GM18858 (cell line): Measurements from ENCODE around the gene SARM1.

Experiments
- ATAC-seq: cut with Tn5 transposase; IDR thresholded peaks from one replicate; pipeline ENCODE4 v1.9.1; 2021; ENCODE audit not compliant: unreplicated experiment

The SARM1 gene

DNA sequence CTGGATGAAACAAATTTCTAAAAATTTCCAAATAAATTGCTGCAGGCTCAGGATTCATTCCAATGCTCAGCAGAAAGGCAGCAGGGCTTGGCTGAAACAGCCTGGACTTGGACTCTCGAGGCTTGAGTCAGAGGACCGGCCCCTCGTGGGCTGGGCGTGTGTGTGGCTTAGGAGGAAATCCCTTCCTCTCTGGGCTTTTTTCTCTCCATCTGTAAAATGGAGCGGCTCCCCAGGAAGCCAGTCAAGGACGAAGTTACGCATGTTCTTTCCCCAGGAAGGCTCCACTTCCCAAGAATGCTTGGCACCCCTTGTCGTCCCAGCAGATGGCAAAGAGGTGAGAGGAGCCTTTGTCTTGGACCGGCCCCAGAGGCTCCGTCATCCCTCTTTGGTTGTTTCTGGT is 21.0 kb downstream of the SARM1 start:
- no peak for ATAC-seq

DNA sequence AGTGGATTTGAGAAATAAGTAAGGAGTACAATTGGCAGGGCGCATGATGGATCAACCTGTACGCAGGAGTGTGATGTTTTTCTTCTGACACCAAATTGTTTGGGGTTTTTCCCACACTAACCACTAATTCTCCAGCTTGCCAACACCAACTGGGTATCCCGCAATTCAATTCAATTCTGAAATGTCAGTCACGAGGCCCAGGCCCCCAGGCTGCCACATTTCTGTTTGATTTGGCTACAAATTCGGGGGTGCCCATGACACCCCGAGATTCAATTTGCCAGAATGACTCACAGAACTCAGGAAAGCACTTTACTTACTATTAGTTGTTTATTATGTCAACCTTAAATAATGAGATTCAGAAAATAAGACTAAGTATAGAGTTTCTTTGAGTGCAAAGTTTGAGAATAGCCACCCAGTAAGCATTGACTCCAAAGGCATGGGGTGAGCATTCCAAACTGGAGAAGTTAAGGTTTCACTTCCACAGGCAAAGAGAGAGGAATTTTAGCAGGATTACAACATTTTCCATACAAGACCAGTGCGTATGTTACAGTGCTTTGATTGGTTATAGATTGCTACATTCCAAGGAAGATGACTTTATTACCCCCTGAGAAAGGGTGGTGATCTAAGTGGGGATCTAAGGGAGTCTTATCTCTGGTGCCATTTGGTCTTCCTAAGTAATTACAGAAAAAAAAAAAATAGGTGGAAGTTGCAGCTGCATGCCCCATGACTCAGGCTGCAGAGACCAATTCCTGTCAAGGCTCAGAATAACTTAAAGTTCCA is 23.0 kb downstream of the SARM1 start:
- no peak for ATAC-seq

DNA sequence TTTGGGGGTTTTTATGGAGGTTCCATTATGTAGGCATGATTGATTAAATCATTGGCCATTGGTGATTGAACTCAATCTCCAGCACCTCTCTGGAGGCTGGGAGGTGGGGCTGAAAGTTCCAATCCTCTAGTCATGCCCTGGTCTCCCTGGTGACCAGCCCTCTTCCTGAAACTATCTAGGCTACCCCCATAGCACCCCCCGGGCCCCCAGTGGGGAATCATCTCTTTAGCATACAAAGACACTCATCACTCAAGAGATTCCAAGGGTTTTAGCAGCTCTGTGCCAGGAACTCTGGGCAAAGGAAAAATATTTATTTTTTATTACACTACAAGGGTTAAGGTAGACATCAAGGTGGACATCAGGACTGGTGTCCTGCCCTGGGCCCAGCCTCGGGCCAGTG is 23.9 kb downstream of the SARM1 start:
- ATAC-seq, result no peak

DNA sequence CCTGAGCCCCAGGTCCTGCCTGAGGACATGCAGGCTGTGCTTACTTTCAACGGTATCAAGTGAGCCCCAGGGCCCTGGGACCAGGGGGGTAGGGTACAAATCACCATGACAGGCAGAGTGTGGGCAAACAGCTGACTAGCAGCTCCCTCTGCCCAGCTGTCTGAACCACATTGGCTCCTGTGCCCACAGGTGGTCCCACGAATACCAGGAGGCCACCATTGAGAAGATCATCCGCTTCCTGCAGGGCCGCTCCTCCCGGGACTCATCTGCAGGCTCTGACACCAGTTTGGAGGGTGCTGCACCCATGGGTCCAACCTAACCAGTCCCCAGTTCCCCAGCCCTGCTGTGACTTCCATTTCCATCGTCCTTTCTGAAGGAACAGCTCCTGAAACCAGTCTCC is 24.5 kb downstream of the SARM1 start:
- ATAC-seq, result no peak

DNA sequence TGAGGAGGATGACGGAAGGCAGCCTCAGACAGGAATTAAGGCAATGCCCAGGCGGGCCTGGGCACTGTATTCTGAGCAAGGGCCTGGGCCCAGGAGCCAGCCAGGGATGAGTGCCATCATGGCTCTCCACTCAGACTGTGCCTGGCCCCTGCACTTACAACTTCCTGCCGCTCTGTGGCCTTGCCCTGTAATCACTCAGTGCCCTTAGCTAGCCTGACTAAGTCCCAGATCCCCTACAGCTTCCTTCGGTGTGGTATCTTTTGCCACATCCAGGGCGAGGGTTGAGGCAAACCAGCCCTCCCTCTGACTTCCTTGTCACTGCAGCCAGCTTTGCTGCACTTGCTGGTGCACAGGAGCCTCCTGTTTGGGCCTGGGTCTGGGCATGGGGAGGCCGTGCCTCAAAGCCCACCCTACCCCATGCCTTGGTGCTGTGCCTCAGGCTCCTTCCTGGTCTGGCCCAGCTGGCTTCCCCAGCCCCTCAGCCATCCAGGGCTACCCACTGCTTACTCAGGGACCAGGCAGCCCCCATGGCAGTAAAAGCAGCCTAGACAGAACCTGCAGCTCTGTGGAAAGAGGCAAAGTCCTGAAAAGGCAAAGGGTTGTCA is 25.2 kb downstream of the SARM1 start:
- ATAC-seq, result no peak

DNA sequence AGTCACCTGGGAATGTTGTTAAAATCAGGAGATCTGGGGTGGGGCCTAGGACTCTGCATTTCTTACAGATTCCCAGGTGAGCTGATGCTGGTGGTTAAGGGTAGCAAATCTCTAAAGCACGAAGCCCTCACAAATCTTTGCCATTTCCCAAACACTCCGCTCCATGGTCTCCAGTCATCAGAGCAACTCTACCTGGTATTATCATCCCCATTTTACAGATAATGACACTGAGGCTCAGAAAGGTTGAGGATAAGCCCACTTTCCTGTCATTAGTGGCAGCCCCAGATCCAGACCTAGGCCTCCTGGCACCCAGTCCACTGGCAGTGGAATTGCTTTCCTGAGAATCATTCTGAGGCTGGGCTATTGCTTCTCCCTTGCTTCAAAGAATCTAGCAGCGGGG is 25.8 kb downstream of the SARM1 start:
- no peak for ATAC-seq

DNA sequence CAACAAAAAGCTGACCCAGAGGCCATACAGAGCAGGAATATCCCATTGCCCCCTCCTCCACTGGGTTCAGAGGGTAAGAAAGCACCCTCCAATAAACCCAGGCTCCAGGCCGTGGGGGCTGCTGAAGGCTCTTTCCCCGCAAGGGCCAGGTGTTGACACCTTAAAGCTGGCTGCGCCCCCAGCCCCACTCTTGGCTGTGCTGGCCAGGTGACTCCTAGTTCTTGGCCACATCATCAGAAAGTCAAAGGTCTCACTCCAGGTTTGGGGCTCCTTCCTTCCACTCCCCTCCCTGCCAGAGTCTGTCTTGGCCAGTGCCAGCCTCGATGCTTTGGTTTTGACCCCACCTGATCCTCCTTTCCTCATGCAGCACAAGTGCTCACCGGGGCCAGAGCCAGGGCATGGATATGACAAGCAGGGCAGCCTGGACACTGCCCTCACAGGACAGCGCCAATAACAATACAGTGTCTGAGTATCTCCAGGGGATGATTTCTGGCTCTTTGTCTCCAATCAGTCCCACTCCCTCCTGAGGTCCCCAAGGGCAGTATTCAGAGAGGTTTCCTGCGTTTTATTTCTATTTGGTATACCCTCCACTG is 26.3 kb downstream of the SARM1 start:
- ATAC-seq, result no peak

DNA sequence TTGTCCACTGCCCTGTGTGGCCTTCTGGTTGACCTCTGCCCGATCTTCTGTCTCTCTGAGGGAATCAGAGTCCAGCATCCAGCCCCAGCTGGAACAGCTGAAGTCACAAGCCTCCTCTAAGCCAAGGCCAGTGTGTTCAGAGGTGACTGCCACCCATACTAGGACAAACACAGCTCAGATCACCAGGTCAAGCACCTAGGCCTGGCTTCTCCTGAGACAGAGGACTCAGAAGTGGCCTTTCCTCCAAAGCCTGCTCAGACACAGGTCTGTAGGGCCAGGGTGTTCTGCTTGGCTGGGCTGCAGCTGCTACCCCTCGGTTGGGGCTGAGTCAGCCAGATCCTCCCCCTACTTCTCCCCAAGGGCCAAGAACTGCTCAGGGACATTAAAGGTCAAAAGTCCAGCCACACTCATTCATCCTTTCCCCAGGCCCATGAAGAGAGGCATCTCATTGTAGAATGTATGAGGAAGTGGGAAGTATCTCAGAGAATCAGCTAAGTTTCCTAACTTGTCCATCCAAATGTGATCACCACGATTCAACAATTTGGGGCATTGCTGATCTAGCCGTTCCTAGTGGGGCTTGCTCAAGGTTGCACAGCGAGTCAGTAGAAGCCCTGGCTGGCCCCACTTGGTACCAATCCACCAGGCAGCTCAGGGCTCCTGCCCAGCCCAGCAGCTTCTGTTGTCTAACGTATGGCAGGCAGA is 26.9 kb downstream of the SARM1 start:
- no peak for ATAC-seq

DNA sequence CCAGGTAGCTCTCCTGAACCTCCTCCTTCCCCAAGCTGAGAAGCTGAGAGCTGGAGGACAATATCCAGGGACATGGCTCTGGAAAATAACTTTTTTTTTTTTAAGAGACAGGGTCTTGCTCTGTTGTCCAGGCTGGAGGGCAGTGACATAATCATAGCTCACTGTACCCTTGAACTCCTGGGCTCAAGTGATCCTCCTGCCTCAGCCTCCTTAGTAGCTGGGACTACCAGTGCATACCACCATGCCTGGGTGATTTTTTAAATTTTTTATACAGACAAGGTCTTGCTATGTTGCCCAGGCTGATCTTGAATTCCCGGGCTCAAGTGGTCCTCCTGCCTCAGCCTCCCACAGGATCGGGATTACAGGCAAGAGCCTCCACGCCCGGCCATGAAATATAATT is 28.3 kb downstream of the SARM1 start:
- ATAC-seq, result no peak

DNA sequence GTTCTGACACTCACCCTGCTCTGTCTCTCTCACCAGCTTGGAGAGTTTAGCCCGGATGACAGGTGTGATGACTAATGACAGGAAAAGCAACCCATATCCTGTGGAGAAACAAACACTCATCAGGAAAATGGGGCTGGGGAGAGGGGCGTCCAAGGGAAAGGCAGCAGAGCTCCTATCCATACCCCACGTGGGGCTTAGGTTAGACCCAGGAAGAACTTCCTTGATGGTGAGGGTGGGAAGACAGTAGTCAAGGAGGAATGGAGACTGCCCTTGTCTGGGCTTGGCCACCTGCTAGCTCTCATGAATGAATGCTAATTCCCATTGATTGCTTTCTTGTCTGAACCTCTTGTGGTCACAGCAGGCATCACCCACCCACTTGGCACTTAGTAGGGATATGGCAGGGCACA is 30.7 kb downstream of the SARM1 start:
- ATAC-seq, result no peak

DNA sequence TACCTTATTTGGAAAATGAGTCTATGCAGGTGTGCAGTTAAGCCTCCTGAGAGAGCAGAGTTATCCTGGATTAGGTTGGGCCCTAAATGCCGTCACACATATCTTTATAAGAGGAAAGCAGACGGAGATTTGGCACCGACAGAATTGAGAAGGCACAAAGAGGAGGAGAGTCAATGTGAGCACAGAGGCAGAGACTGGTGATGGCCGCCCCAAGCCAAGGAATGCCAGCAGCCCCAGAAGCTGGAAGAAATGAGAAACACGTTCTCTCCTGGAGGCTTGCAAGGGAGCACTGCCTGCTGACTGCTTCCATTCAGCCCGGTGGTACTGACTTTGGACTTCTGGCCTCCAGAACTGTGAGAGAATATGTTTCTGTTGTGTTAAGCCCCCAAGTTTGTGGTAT is 31.4 kb downstream of the SARM1 start:
- no peak for ATAC-seq

DNA sequence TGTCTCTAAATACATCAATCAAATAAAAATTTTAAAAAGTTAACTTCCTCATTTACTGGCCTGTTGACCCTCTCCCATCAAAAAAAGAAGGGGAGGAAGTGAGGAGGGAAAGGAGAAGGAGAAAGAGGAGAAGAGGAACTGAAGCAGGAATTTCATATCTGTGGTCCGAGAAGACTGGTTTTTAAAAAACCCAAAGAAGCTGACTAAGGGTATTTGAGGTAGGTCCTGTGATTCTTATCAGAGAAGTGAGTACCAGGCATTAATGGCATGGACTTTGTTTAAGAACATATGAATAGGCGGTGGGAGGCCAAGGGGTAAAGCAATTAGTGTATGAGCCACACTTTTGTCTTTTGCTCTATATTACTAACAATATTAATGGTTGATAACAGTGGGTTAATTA is 32.5 kb downstream of the SARM1 start:
- no peak for ATAC-seq

DNA sequence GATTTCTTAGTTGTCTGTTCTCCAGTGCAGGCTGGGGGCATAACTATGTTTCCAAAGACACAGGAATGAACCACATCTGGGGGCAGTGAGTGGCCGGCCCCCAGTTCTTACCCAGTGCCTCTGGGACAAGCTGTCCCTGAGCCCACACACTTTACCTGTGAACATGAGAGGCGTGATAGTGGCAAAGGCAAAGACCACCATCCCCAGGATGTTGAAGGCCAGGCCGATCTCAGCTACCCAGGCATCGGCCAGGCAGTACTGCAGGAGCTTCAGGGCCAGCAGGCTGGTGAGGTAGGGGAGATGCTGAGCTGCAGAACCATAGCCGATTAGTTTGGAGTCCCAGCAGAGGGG is 32.9 kb downstream of the SARM1 start:
- ATAC-seq, result no peak

DNA sequence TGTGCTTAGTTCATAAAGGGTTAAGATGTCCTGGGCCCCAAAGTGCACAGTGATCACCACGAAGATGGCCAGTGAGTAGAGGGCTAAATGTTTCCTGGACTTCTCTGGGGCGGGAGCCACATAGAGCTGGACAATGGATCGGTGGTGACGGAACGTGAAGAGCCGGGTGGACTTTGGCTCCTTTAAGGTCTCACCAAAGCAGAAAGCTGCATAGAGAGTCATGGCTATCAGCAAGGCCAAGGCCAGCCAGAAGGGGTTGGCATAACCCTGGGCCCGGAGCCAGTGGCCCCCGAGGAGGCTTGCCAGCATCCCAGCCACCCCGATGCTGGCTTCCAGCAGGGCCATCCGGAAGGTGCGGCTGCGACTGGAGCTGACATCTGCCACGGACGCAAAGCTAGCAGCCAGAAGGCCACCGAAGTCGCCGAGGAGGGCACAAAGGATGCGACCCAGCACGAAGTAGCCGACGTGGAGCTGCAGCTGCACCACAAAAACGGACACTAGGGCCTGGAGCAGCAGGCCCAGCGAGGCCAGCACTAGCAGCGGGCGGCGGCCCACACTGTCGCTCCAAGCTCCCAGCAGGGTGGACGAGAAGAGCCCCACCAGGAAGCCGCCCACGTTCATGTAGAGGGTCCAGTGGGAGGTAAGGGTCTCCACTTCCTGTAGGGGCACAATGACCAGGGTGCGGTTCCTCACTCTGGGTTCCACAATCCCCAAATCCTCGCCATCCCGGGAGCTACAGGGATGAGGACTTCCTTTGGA is 33.5 kb downstream of the SARM1 start:
- no peak for ATAC-seq

DNA sequence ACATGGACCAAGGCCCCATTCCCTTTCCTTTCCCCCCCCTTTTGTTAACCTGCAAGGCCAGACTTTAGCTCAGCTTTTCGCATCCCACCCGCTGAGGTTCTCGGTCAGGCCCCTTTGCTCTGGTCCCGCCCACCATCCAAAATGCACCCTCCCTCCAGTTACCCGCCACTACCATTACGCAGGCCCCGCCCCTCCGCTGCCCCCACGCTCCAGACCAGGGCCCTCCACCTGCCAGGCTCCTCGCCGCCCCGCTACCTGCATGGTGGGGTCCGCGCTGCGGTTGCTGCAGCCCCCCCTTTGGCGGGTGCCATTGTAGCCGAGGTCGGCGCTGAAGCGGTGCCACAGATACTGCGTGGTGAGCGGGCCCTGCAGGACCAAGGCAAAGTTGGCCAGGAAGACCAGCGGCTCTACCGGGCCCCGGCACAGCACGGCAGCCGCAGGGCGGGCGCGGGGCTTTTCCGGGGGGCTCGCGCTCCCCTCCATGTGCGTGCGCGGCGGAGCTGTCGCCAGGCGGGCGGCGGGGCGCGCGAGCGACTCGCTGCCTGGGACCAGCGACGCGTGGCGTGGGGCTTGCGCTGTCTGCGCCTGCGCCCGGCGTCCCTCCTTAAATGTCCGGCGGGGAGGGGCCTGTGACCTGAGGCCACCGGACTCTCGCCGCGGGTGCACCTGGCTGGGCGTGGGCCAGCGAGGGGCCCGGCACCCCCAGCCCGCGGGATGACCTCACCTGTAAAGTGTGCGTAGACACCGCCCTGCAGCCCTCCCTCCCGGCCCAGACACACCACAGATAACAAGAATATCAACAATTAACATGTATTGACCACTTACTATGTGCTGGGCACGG is 34.4 kb downstream of the SARM1 start, which contains the start of gene SLC46A1:
SLC46A1 (minus strand) TSS at position 581 of the 841 bp plus-strand sequence; CDS start at position 483, 98 bp downstream.
- no peak for ATAC-seq

DNA sequence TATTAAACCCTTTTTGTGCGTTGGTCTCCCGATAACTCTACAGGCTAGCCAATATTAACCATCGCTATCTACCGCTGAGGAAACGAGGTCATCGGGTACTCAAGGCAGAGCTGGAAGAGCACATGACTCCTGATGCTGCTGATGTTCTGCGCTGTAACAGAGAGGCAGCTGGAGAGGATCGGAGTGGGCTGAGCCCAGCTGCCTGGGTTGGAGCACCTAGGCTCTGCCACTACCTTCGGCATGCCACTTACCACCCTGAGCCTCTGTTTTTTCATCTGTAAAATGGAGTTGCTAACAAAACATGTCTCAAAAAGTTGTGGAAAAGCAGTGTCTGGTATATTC is 35.0 kb downstream of the SARM1 start:
- no peak for ATAC-seq

DNA sequence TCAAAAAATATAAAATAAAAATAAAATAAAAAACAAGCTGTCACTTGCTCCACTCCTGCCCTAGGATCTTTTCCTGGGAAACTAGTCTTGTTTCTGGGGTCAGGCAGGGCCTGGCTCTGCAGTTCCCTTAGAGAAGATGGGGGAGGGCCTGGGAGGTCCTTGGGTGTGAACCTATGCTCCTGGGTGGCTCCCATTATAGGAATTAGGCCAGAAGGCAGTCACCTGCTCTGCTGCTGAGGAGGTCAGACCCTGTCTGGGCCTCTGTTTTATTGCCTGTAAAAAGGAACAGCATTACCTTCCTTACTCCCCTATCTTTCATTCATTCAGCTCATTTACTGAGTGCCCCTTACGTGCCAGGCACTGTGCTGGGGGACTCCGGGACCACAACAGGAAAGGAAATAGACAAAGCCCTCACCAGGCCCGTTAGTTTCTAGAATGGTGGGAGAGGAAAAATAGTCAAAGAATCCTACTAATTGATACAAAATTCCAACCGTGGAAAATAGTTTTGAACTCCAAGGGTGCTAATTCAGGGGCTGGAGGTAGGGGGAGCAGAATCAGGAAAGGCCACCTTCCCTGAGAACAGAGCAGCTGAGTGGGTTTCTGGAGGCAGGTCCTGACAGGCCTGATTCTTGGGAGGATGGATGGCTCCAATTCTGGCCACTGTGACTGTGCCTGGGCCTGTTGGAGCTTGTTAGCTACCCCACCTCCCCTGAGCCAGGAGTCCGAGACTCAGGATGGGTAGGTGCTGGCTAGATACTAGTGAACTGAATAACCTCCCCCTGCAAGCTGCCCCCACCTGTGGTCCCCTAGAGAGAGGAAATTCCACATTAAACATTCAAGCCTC is 35.9 kb downstream of the SARM1 start:
- ATAC-seq, result no peak

DNA sequence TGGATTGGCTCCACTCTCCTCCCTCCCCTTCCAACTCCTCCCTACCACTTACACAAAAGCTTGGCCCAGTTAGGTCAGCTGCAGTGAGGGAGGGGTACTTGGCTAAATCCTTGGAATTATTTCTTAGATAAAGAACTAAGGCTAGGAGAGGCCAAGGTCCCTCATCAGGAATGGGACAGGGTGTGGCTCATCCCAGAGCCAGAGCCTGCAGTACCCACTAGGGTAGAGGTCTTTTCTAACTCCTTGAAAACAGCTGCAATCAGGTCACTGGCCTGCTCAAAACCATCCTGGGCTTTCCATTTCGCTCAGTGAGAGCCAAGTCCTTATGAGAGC is 36.4 kb downstream of the SARM1 start:
- no peak for ATAC-seq

DNA sequence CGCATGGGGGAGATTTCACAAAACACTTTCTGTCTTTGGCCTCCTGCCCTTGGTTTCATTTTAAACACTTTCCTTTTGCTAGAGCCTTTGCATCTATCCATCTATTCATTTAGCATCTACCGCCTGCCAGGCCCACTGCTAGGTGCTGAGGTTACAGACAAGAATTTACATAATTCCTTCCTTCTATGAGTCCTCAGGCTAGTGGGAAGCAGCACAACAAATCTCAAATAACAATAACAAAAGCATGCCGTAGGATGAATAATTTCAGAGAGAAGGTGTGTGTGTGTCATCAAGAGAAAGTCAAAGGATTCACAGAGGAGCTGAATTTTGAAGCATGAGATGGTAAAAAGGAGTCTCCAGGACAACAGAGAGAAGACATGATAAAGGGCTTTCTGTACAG is 40.6 kb downstream of the SARM1 start:
- ATAC-seq, result no peak

DNA sequence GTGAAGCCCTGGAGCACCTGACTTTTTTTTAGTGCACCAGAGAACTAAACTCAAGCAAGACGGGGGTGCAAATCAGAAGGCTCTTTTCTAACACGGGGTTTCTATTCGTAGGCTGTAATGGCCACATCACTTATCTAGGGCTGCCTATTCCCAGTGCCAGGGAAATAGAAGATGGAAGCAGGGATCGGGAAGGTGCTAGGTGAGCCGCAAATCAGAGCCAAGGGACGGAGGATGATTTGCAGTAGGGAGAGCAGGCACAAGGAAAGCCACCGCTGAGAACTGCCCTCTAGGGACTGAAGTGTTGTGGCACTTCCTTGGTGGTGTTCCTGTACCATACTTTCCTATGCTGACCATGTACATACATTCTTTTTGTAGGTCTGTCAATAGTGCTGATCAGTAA is 42.3 kb downstream of the SARM1 start:
- no peak for ATAC-seq
